T-helper 2 cell (primary cell): ENCODE measurements around the gene SH3D21.
A peak's percentile ranks its signal among the peaks of the same experiment; 100 is the strongest.

Experiments used
- DNase-seq, 5 experiments: peaks; one replicate each; pipeline versions ENCODE4 v3.0.0 to v3.0.0-alpha.2; 2012 to 2022
- total RNA-seq, 2 donors: gene quantifications; one replicate each; lab custom pipeline; 2026; lab: John Stamatoyannopoulos, UW

SH3D21 gene
- 4.7 to 5.3 reads per million in 2 donors for total RNA-seq

DNA sequence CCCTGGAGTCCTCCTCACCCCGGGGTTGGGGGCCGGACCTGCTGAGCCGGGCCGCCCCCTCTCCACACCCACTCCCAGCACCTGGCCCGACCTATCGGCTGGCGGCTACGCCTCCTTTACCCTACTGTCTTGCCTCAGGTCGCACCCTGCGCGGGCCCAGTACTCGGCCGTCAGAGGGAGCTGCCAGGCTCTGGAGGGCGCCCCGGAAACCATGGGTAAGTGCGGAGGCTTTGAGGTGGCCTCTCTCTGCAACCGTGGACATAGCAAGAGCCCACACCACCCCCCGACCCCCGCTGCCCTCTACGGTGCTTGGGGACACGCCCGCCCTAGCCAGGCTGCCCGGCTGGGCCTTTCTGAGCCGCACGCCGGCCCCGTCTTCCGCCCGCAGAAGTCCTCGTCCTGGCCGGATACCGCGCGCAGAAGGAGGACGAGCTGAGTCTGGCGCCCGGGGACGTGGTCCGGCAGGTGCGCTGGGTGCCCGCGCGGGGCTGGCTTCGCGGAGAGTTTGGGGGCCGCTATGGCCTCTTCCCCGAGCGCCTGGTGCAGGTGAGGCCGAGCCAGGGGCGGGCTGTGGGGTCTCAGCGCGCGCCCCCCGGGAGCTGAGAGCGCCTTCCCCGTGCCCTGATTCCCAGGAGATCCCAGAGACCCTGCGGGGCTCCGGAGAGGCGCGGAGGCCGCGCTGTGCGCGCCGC is at the start of gene SH3D21:
Gene SH3D21, plus strand, starts transcription at position 159 of the 692 bp plus-strand sequence. Its CDS starts 53 bp downstream, at position 212.
- DNase-seq: peak in 4 of 5 experiments; percentile 32 to 78 (median 42)

DNA sequence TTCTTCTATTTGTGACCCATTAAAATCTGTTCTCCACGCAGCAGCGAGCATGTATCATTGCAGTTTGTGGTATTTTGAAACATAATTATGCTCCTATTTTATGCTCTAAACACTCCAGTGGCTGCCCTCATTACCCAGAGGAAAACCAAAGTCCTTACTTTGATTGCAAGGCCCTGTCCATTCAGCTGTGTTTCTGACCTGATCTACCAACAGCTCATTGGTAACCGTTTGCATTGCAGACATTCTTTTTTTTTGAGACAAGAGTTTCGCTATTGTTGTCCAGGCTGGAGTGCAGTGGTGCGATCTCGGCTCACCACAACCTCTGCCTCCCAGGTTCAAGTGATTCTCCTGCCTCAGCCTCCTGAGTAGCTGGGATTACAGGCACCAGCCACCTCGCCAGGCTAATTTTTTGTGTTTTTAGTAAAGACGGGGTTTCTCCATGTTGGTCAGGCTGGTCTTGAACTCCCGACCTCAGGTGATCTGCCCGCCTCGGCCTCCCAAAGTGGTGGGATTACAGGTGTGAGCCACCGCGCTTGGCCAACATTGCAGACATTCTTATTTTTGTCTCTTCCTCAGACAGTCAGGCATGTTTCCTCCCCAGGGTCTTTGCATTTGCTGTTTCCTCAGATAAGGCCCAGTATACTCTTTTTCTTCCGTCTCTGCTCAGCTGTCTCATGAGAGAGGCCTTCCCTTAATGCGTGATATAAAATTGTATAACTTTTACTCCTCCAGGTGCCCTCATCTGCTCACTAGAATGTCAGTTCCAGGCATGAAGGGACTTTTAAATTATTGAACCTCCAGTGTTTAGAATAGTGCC is 49.4 kb upstream of the SH3D21 start:
- DNase-seq: no peak

DNA sequence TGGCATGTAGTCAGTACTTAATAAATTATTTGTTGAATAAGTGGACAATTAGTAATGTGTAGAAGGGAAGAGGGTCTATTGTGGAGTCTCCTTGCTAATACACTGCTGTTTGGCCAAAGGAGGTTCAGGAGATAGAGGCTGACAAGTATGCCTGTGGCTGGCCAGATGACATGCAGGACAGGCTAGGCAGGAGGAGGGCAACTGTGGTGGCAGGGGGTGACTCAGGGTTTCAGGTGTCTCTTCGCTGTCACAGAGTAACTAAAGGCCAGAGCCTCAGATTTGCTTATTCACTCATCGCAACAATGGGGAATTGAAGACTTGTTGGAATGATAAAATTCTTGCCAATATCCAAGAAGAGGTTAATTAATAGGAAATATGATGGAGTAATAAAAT is 48.8 kb upstream of the SH3D21 start:
- no peak for DNase-seq

DNA sequence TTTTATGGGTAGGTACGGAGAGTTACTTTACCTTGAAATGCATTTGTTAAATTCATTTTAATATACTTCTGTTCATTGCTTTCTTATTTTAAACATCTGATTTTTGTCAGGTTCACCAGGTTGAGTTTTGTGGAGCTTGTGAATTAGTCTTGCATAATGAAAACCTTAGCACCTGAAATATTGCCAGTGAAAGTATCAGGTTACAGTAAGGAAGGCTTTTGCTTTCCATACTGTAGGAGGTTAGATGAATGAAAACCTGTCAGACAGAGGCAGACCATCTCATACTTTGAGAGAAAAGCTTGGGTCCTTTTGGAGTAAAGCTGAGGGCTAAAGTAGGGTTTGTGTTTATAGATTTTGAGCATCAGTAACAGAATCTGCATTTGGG is 47.2 kb upstream of the SH3D21 start:
- no peak for DNase-seq

DNA sequence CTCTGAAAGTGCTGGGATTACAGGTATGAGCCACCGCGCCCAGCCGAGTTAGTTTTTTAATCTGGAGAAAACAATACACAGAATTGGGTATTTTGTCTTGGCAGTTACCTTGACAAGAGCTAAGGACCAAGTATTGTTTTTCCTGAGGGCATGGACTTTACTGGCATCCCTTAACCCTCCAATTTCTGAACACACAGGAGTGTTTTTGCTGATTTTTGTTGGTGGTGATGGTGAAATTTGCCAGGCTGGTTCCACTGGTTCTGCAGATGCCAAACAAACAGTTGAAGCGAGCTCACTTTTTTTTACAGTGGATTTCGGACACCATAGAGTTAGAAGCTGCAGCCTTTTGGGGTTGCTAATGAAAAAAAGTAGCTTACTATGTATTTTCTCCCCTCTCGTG is 37.2 kb upstream of the SH3D21 start:
- no peak for DNase-seq

DNA sequence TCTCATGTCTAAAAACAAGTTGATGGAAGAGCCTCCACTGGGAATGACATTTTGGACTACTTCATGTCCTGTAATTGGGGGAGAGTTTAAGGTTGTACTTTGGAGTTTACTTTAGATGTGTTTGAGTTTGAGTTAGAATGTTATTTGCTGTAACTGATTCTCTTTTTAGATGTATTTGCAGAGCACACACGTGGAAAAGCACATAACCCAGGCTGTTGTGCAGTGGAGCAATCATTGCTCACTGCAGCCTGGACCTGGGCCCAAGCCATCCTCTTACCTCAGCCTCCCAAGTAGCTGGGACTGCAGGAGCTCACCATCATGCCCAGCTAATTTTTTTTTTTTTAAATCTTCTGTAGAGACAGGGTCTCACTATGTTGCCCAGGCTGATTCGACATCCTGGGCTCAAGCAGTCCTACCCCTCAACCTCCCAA is 36.7 kb upstream of the SH3D21 start:
- no peak for DNase-seq

DNA sequence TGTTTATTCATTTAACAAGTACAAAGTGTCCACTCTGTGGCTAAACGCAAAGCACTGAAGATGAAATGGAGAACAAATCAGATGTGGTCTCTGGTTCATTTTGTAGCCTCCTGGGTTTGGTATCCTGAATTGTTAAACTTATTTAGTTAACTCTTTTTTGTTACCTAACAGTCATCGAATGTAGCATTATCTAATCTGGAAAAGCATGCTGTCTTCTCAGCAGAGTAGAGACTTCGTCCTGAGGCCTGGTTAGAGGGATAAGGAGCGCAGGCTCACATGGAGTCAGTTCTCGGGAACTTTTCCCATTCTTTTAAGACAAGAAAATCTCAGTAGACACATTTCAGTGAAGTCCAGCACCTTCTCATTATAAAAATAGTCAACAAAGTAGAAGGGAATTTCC is 33.1 kb upstream of the SH3D21 start:
- no peak for DNase-seq

DNA sequence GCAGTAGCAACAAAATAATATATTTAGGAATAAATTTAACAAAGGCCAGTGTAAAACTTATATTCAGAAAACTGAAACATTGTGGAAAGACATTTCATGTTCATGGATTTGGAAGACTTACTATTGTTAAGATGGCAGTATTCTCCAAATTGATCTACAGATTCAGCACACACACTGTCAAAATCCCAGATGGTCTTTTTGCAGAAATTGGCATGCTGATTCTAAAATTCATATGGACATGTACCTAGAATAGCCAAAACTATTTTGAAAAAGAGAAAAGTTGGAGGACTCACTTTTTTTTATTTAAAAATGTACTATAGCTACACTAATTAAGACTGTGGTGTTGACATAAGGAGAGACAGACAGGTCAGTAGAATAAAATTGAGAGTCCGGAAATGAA is 32.0 kb upstream of the SH3D21 start:
- DNase-seq: no peak

DNA sequence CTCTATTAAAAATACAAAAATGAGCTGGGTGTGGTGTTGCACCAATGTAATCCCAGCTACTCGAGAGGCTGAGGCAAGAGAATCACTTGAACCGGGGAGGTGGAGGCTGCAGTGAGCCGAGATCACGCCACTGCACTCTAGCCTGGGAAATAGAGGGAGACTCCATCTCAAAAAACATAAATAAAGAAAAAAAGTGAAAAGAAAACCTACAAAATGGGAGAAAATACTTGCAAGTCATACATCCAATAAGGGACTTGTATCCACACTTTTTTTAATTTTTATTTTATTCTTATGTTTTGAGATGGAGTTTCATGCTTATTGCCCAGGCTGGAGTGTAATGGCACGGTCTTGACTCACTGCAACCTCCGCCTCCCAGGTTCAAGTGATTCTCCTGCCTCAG is 29.5 kb upstream of the SH3D21 start:
- DNase-seq: no peak

DNA sequence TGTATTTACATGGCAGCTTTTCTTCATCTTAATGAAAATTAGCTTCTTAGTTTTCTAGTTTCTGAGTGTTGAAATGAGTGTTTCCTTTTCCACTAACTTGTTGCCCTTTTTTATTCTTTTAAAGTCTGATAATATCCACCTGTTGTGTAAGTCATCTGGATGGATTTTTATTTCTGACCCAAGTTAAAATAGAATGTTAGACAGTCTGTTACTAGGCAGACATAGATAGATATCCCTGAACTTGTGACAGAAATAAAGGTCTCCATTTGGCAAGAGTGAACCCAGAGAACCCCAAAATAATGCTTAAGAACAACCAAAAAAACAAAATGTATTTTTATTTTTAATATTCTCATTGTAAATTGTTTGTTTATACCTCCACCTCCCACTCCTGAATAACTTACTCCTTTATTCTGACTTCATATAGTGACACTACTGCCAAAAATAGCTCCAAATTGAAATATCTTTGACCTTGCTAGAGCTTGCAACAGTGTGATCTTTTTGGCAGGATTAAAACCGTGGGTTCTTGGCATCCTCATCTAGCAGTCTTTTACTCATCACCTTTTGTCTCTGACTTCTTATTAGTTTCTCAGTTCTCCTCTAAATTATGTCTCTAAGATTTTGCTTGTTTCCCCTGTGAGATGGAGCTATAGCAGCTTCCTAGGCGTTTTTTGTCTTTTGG is 26.9 kb upstream of the SH3D21 start:
- no peak for DNase-seq

DNA sequence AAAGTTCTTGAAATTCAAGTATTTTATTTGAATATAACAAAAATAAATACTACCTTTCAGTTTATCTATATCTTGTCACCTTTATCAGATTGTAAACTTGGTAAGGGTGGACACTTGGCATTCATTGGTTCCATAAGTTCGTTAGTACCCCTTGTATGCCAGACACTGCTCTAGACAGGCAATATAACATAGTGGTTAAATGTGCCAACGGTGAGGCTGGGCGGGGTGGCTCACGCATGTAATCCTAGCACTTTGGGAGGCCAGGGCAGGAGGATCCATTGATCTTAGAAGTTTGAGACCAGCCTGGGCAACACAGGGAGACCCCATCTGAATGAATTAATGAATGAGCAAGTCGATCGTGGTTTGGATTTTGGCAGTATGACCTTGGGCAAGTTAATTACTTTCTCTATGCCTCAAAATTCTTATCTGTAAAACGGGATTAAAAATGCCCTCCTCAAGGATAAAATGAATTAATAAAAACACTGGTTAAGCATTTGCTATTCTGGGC is 26.3 kb upstream of the SH3D21 start:
- DNase-seq: no peak

DNA sequence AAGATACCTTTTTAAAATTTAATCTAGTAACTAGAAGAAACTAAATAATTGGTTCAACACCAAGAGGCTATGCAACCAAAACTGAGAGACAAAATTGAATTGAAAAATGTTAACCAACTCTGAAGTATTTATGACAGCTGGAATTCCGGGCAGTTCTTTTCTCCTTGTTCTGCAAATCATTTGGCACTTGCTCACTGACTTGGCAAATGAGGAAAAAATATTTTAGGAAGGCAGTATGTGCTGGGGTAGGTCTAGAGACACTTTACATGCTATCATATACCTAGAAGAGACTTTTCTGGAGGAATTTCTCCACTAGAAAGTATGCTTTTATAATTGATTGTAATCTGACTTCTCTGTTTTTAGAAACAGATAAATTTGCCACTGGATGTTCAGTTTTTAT is 22.1 kb upstream of the SH3D21 start:
- DNase-seq: no peak

DNA sequence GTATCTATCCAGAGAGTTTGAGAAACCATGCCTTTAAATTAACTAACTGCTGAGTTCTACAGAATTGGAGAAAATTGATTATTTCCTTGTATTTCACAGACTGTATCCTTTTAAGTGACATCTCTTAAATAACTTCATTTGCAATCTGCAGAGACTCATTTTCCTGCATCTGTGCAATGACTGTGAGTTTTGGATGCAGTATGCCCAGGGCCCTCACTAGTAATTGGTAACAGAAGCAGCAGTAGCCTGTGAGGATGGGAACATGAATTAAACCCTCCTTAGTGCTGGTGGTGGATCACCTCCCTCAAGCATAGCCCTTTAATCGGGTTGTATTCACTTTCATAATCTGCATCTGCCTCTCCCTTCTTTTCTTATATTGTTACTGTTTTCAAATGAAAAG is 21.7 kb upstream of the SH3D21 start:
- no peak for DNase-seq

DNA sequence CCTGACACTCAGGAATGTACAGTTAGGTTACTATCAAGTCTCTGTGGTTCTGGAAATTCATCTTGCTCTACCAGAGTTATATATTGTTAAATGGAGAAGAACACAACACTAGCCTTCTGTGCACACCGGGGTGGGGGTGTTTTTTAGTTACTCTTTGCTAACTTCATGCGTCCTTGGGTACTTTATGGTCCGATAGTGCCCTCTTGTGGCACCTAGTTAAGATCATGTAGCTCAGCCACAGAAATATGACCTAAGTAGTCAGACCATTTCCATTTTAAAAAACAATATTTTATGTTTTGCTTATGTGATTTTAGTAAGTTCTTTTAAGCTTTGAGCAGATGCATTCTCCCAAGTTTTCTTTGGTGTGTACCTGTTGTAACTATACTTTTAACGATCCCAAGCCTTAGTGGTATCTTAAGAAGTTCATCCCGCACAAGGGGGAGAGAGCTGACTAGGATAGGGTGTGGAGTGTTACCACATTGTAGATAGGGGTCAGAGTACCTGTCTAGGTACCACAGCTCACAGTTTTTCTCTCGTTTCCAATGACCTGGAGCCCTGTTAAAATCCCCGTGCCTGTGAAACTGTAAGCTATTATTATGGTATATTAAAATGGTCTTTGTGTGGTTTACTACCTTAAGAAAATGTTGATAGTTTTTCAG is 20.6 kb upstream of the SH3D21 start:
- peak in 4 of 5 experiments; percentile 26 to 88 (median 44) for DNase-seq

DNA sequence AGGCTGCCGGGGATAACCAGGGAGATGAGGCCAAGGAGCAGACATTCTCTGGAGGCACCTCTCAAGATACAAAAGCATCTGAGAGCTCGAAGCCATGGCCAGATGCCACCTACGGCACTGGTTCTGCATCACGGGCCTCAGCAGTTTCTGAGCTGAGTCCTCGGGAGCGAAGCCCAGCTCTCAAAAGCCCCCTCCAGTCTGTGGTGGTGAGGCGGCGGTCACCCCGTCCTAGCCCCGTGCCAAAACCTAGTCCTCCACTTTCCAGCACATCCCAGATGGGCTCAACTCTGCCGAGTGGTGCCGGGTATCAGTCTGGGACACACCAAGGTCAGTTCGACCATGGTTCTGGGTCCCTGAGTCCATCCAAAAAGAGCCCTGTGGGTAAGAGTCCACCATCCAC is 19.4 kb upstream of the SH3D21 start:
- DNase-seq: no peak

DNA sequence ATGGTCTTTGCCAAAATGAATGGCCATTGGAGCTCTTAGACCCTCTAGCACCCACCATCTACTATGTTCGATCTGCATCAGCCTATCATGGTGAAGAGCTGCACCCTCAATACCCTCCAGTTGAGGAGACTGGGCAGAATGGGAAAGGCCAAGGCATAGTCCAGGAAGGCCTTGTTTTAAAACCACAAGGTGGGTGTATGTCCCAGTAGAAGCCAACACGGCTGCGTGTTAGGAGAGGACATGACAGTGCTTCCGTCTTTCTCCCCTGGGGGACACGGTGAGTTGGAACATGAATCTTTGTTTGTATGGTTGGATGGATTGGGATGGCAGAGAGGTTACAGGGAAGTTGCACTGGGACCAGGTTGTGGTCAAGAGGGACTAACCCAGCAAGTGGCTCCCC is 18.6 kb upstream of the SH3D21 start:
- no peak for DNase-seq

DNA sequence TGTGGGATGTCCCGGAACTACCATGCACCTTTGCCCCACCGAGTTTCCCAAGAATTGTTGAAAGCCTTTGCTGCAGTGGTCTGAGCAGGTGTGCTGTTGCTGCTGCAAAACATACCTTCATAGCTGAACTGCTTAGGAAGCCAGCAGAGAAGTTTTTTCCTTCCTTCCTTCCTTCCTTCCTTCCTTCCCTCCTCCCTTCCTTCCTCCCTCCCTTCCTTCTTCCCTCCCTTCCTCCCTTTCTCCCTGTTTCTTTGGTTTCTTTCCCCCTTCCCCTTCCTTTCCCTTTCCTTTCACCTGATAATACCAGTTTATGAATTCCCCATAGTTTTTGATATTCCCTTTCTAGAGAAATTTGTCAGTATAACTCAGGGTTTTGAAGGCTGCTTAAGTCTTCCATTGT is 10.8 kb upstream of the SH3D21 start:
- no peak for DNase-seq

DNA sequence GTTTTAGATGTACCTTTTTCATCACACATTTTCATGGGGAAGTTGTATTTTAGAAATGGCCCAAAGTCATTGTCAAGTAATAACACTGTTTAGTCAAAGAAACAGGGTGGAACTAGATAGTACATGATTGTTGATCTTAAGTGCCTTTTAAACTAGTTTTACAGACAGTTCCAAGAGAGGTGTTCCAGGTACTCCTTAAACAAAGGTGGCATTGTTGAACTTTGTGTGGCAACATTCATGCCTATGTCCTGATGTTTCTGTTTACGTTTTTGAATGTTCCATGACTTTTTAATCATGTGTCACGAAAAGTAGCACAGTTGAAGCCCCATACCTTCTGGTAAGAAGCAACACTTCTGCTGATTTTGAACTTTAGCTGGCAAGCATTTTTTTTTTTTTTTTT is 9.1 kb upstream of the SH3D21 start:
- DNase-seq: no peak

DNA sequence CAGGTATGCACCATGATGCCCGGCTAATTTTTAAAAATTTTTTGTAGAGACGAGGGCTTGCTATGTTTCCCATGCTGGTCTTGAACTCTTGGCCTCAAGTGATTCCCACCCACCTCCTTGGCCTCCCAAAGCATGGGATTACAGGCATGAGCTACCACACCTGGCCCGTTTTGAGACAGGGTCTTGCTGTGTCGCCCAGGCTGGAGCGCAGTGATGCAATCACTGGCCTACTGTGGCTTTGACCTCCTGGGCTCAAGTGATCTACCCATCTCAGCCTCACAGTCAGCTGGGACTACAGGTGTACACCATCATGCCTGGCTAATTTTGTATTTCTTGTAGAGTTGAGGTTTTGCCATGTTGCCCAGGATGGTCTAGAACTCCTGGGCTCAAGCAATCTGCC is 7.5 kb upstream of the SH3D21 start:
- no peak for DNase-seq

DNA sequence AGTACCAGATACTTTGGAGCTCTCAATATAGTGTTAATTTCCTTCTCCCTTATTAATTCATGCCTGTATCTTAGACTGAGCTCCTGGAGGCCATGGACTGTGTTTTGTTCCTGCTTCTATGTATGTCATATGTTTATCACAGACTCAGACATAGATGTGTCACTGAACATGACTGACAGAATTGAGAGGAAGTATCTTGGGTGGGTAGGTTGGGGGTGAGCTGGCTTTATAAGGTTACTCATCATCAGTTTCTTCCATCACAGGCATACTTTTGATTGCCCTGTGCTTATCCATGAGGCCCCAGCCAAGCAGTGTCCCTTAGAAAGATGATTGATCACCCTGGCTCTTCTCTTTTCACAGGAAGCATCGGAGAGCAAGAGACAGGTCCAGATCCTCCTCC is 5.6 kb upstream of the SH3D21 start:
- DNase-seq: no peak

DNA sequence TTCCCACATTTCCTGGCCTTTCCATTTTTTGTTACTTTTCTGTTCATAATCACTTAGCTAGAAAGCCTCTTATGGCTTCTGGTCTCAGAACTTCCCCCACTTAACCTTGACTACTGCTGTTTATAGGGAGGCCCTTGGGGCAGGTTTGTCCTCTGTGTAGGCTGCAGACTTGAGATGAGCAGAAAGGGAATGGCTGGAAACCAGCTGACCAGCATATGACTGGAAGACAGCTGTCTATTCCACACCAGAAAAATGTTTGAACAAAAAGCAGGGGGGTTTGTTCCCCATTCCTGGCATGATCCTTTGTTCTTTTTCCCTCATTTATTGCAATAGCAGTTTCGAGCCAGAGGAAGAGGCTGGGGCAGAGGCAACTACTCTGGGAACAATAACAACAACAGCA is 4.9 kb upstream of the SH3D21 start:
- DNase-seq: no peak

DNA sequence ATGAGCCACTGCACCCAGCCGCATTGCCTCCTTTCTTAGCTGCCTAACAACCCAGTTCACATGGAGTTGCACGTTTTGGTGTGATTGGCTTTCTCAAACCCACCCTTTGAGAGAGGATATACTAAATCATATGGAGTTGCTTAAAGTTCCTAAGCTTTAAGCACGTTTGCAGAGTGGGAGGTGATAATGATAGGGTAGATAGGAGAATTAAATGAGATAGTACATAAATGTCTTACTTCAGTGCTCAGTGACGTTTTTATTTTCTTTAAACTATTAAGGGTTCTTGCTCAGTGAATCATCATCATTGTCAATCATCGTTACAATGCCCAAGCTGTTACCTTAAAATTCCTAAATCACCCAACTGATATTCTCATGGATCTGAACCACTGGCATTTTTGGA is 2.9 kb upstream of the SH3D21 start:
- no peak for DNase-seq
